CD1c-positive myeloid dendritic cell (primary cell): ENCODE data around the gene ZNF217.
A peak's percentile ranks its signal among the peaks of the same experiment; 100 is the strongest.
"Not testable (repeated sequence)": the region's sequence is repeated elsewhere in the genome, so short reads cannot be mapped to it uniquely, and the experiment has no call there.

Experiments used
- DNase-seq: peaks from one replicate; pipeline ENCODE4 v3.0.0-alpha.2; 2016; ENCODE audit errors: extremely low spot score

The ZNF217 gene

DNA sequence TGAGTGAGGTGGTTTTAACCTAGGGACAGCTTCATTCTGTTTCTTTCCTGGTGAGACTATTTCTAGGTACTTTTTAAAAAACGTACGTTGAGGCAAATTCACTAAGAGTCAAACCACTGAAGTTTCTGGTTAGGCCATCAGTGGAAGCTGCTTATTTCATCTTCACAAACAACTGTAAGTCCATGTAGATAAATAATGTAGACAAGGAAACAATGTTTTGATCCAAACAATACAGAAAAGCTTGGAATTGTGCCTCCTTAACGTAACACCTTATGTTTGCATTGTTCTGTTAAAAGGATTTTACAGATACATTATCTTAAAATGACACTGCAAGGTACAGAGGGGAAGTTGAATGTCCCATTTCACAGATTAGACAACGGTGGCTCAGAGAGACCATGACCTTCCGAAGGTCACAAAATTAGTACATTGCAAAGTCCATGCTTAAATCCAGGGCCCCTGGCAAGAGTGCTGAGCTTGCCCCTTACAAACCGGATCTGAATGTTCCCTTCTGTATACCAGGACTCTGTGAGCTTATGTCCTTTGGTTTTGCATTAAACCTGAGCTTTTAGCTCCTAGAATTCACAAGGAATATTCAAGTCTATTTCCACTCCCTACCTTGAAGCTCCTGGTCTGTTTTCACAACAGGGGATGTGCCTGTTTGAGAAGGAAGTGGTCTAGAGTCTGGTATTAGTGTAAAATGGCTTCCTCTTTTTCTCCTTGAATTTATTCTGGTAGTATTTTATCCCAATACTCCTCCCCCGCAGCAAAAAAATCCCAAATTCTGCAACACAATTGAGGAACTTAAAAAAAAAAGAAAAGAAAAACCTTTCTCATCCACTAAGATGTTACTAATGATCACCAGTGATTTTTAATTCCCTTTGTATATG lies 28.9 kb upstream of the ZNF217 start:
- DNase-seq = peak; percentile 92

GRCh38 chr20:53621482-53622246 lies 28.0 kb upstream of the ZNF217 start:
- DNase-seq = peak; percentile 46

GRCh38 chr20:53618490-53619000 lies 24.9 kb upstream of the ZNF217 start:
- DNase-seq = not testable (repeated sequence)

DNA sequence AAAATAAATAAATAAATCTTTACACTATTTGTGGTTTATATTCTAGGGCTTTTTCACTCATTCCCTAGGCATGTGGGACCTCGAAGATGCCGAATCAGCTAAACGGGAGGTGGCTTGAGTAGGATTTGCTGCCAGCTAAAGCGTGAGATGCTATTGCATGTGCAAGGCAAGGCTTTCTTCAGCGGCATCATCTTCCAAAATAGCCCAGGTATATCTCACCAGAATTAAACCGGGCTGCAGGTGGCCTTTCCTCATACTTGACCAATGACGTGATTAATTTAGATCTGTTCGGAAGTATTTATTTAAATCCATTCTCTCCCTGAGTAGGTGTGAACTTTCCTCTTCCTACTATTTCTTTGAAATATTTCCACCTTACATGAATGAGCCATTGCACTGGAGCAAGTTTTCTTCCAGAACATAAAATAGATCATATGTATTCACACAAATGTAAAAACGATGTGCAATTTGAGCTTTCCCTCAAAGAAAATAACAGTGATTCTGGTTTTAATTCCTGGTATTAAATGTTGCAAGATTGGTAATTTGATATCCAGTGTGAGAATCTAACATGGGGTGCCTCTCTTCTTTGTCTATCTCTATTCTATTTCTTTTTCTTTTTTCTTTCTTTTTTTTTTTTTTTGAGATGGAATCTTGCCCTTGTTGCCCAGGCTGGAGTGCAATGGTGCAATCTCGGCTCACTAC lies 24.3 kb upstream of the ZNF217 start:
- DNase-seq = no peak

GRCh38 chr20:53616489-53616888 lies 22.9 kb upstream of the ZNF217 start:
- not testable (repeated sequence) for DNase-seq

DNA sequence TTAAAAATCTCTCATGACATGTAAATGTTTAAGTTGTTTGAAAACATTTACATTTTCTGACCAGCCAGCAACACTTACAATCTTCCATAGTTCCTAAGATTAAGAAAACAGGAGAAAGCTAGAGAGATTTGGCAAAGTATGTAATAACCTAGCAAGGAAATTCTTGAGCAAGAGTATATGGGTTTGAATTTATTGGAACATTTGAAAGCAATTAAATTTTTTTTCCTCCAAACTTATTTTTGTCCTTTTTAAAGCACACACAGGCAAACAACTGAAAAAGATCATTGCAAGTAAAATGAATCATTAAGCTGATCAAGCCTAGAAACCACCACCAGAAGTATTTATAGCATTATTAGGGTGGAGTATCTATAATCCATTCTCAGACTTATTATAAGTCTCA lies 20.1 kb upstream of the ZNF217 start:
- no peak for DNase-seq

GRCh38 chr20:53612289-53612688 lies 18.6 kb upstream of the ZNF217 start:
- DNase-seq = not testable (repeated sequence)

- DNase-seq = peak; percentile 80
Observed at GRCh38 chr20:53611449-53611894, 17.8 kb upstream of the ZNF217 start.

DNA sequence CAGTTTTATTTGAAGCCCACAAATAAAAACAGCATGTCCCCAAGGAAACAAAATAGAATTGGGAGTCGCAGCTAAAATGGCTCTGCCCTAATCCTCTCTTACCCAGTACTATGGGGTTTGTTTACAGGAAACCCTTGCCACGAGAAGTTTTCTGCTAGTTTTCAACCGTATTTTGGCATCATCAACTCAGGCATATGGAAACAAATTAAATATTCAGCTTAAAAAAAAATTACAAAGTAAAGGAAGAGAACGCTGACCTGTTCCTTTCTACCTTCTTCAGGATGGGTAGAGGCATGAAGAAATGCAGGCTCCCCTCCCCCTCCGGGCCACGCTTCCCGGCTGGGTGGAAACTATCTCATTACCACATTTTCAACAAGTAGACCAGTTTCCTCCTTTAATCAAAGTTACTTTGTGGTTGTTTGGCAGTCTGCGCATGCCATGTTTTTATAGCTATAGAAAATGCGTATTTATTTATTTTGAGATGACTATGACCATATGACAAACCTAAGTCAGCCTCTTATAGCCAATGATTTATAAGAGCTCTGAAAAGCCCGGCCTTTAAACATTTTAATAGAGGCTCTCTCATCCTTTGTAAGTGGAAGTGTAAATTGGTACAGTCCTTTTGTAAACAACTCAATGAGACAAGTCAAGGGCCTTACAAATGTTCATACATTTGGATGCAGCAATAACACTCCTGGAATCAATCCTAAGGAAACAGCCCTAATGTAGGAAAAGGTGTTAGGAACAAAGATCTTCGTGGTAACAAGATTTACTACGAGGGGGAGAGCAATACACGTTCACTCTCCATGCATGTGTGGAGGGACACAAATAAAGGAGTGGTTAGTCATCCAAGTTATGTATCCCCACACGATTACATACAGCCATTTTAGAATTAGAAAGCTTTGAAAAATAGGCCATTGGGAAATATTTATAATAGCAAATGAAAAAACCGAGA lies 16.1 kb upstream of the ZNF217 start:
- DNase-seq = peak; percentile 53

- peak; percentile 34 for DNase-seq
Observed at GRCh38 chr20:53608456-53609452, 15.1 kb upstream of the ZNF217 start.

GRCh38 chr20:53608071-53608455 lies 14.4 kb upstream of the ZNF217 start:
- DNase-seq = no peak

- no peak for DNase-seq
Observed at GRCh38 chr20:53606364-53606985, 12.8 kb upstream of the ZNF217 start.

GRCh38 chr20:53605401-53605800 lies 11.8 kb upstream of the ZNF217 start:
- DNase-seq = not testable (repeated sequence)

- not testable (repeated sequence) for DNase-seq
Observed at GRCh38 chr20:53604846-53605245, 11.2 kb upstream of the ZNF217 start.

GRCh38 chr20:53602661-53603060 lies 9.0 kb upstream of the ZNF217 start:
- DNase-seq = no peak

DNA sequence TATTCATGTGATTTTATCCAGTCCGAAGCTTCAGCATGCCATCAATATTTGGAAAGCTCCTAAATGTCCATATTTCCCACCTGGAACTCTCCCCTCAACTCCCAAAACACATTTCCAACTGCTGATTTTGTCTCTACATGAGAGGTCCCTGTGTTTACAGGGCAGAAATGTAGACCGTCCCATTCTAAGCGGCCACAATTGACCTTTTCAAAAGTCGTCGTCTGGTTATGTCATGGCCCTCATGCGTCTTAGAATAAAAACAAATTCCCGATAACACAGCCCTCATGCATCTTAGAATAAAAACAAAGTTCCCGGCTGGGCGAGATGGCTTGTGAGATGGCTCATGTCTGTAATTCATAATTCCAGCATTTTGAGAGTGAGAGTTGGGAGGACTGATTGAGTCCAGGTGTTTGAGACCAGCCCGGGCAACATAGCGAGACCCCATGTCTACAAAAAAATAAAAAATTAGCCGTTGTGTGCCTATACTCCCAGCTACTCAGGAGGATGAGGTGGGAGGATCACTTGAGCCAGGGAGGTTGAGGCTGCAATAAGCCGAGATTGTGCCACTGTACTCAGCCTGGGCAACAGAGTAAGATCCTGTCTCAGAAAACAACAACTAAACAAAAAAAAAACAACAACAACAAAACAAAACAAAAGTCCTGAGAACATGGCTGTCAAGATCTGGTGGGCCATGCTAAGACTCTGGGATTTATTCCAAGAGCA lies 6.4 kb upstream of the ZNF217 start:
- DNase-seq = no peak

GRCh38 chr20:53599378-53599777 lies 5.7 kb upstream of the ZNF217 start:
- DNase-seq = no peak

GRCh38 chr20:53599044-53599362 lies 5.4 kb upstream of the ZNF217 start:
- no peak for DNase-seq
